Esophagus muscularis mucosa (tissue), 4 donors: ENCODE measurements around the gene DLX4. TPM values are rescaled to one million over a fixed set of nuclear protein-coding genes. Genes with fewer than 3 reads are reported as not detected.

Experiments used
- DNase-seq: peaks from one replicate; pipeline ENCODE4 v3.0.0-alpha.2; 2017; ENCODE audit errors: extremely low spot score
- H3K27ac ChIP-seq, 4 donors: fragments of 200-600 bp; sonication (generic); replicated peaks in 1 of 4; 1 replicate in 3 of 4; 2 replicates in 1 of 4; pipeline ENCODE4 v1.5.1; 2016 to 2019; ENCODE audit warnings: mild to moderate bottlenecking in 1 of 4
- H3K27me3 ChIP-seq, 4 donors: fragments of 200-600 bp; sonication (generic); one replicate each; pipeline versions ENCODE4 v1.5.1 to v1.6.0; 2016 to 2019
- H3K36me3 ChIP-seq, 4 donors: fragments of 200-600 bp; sonication (generic); one replicate each; pipeline ENCODE4 v1.5.1; 2016 to 2019
- H3K4me1 ChIP-seq, 4 donors: fragments of 200-600 bp; sonication (generic); one replicate each; pipeline ENCODE4 v1.5.1; 2016 to 2019
- H3K4me3 ChIP-seq, 4 donors: fragments of 200-600 bp; sonication (generic); 1 replicate in 2 of 4; 2 replicates in 2 of 4; pipeline ENCODE4 v1.5.1; 2016 to 2019; ENCODE audit warnings: mild to moderate bottlenecking in 4 of 4, moderate library complexity in 1 of 4
- H3K9me3 ChIP-seq, 4 donors: fragments of 200-600 bp; sonication (generic); 1 replicate in 3 of 4; 2 replicates in 1 of 4; pipeline ENCODE4 v1.5.1; 2016 to 2019
- CTCF ChIP-seq, 3 experiments: fragments of 200-600 bp in 2 of 3; fragments of 450-650 bp in 1 of 3; sonication (generic) in 2 of 3; IDR thresholded peaks; one replicate each; pipeline ENCODE4 v1.5.1; 2017 to 2019; ENCODE audit warnings: antibody characterized with exemption in 3 of 3, mild to moderate bottlenecking in 2 of 3, moderate library complexity in 1 of 3
- EP300 ChIP-seq: sonication (generic); formaldehyde crosslinking; IDR thresholded peaks from one replicate; pipeline ENCODE4 v1.6.1; 2017; ENCODE audit warnings: antibody characterized with exemption
- POLR2A ChIP-seq: fragments of 450-650 bp; IDR thresholded peaks from one replicate; pipeline ENCODE4 v1.6.1; 2017; ENCODE audit warnings: antibody characterized with exemption, moderate library complexity, mild to moderate bottlenecking, low read depth
- POLR2AphosphoS5 ChIP-seq, 2 donors: sonication (generic); formaldehyde crosslinking; IDR thresholded peaks; one replicate each; pipeline ENCODE4 v1.6.1; 2017; ENCODE audit warnings: antibody characterized with exemption in 2 of 2
- whole genome bisulfite sequencing: methylation state at CpG from one replicate; pipeline ENCODE4 v1.1.5; 2018; 5-methylcytosine and 5-hydroxymethylcytosine counted together
- intact Hi-C: fragments of 100-400 bp; cut with DNase I; formaldehyde crosslinking; loops from one replicate; pipeline ENCODE4 v1.15.1; 2023
- total RNA-seq, 4 donors: library from RNA; depleted of rRNA; stranded (reverse); fragments of >200 nt; gene quantifications; one replicate each; pipeline versions ENCODE4 v1.1.0 to v1.2.1, GENCODE V29; 2016

Gene DLX4
- total RNA-seq, 4 donors from 2014 or later: not detected

DNA sequence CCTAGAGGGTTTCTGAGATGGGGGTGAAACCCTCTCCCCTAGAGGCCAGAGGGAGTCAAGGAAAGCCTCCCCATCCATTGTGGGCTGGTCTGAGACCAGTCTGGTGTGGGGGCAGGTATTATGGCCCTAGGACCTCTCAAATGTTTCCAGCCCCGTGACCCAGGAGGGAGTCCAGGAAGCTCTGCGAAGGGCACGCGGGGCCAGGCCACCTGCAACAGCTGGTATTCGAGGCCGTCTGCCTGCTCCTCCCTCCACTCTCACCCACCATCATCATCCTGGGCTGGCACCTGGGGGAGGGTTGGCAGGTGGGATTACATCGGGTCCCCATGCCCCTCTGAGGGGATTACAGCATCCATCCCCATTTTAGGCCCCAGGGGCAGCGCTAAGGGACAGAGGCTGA, 38.1 kb upstream of the DLX4 start:
- Histone ChIP-seq H3K4me1 (peaks cover 0 to 7% (median 1%) of the 10 kb centered on the region in 4 donors), H3K27ac (no peak overlapping the region), H3K27me3 (peaks cover 0 to 85% (median 0%) of the 10 kb centered on the region in 4 donors), H3K4me3 (no peak overlapping the region), H3K36me3 (no peaks in the 10 kb centered on the region), H3K9me3 (no peaks in the 10 kb centered on the region)
- DNase-seq: no peak
- no peak for TF ChIP-seq EP300
- no peak for TF ChIP-seq POLR2A
- TF ChIP-seq CTCF (IDR thresholded peaks at IDR 0.05): no peak
- TF ChIP-seq POLR2AphosphoS5 (IDR thresholded peaks at IDR 0.05): no peak
- WGBS: 94% methylated on average over 8 of the region's 8 CpGs
- intact Hi-C loops: no loop called here

DNA sequence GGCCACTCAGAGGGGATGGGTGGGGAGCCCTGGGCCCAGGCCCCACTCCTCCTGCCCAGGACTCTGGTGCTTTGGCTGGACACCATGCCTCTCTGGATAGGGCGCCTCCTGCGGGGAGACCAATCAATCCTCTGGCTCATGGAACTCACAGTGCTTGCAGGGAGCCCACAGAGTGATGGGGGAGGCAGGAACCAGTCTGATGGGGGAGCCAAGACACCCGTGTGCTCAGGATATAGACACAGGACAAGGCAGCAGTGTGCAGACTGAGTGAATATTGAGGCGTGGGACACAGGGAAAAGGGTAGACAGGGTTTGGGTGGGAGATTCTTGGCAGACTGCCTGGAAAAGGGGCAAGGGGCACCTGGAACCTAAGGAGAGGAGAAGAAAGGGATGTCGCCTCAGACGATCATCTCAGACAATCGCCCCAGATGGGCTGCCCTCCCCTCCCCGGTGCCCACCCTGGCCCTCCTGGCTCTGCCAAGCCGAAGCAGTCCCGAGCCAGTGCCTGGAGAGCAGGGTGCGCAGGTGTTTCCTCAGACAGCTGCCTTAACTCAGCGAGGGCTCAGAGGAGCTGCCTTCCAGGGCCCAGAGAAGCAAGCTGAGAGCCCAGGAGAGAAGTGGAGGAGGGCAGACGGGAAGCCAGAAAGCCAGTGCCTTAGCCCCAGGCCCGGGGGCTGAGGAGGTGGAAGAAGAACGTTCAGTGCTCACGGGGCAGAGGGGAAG, 37.4 kb upstream of the DLX4 start:
- H3K27me3 ChIP-seq: peaks cover 0 to 81% (median 0%) of the 10 kb centered on the region in 4 donors
- intact Hi-C loops: no loop called here
- 64% methylated on average over 15 of the region's 16 CpGs for WGBS

GRCh38 chr17:49932138-49932723, 36.8 kb upstream of the DLX4 start:
- H3K4me1 ChIP-seq: peaks cover 0 to 2% (median under 1%) of the 10 kb centered on the region in 4 donors
- H3K4me3 ChIP-seq: no peak overlapping the region
- DNase-seq: no peak
- intact Hi-C loops: no loop called here
- H3K9me3 ChIP-seq: no peaks in the 10 kb centered on the region
- H3K27ac ChIP-seq: no peak overlapping the region
- H3K27me3 ChIP-seq: peaks cover 0 to 74% (median 0%) of the 10 kb centered on the region in 4 donors
- no peaks in the 10 kb centered on the region for H3K36me3 ChIP-seq
- WGBS: 61% methylated on average over 10 of the region's 17 CpGs
- TF ChIP-seq EP300 (no peak), POLR2A (no peak), CTCF (IDR thresholded peaks at IDR 0.05) (no peak), POLR2AphosphoS5 (IDR thresholded peaks at IDR 0.05) (no peak)

More for the DNA sequence above, 37.4 kb upstream of the DLX4 start:
- TF ChIP-seq POLR2AphosphoS5 (IDR thresholded peaks at IDR 0.05) (no peak), POLR2A (no peak), EP300 (no peak), CTCF (IDR thresholded peaks at IDR 0.05) (no peak)
- no peaks in the 10 kb centered on the region for H3K9me3 ChIP-seq
- H3K36me3 ChIP-seq: no peaks in the 10 kb centered on the region
- peaks cover 0 to 7% (median 1%) of the 10 kb centered on the region in 4 donors for H3K4me1 ChIP-seq
- no peak overlapping the region for H3K27ac ChIP-seq
- no peak overlapping the region for H3K4me3 ChIP-seq
- no peak for DNase-seq

- Histone ChIP-seq H3K27ac (no peak overlapping the region), H3K9me3 (no peaks in the 10 kb centered on the region), H3K36me3 (no peaks in the 10 kb centered on the region), H3K4me3 (no peak overlapping the region), H3K4me1 (no peaks in the 10 kb centered on the region), H3K27me3 (peaks cover 0 to 68% (median 0%) of the 10 kb centered on the region in 4 donors)
- intact Hi-C loops: no loop called here
- TF ChIP-seq POLR2AphosphoS5 (IDR thresholded peaks at IDR 0.05): no peak
- TF ChIP-seq POLR2A: no peak
- no peak for TF ChIP-seq CTCF (IDR thresholded peaks at IDR 0.05)
- TF ChIP-seq EP300: no peak
- 94% methylated on average over 6 of the region's 6 CpGs for WGBS
- DNase-seq: no peak
These were observed 36.1 kb upstream of the DLX4 start for GRCh38 chr17:49932901-49933300.
